GM19099 (cell line): ENCODE results near the gene CIART.
A peak's percentile ranks its signal among the peaks of the same experiment; 100 is the strongest.

Experiments
- POLR2A ChIP-seq: IDR thresholded peaks from 3 replicates; pipeline ENCODE4 v1.6.1; 2011; ENCODE audit warnings: low read depth; ENCODE audit not compliant: insufficient read length; ENCODE audit errors: extremely low read depth

CIART gene

DNA sequence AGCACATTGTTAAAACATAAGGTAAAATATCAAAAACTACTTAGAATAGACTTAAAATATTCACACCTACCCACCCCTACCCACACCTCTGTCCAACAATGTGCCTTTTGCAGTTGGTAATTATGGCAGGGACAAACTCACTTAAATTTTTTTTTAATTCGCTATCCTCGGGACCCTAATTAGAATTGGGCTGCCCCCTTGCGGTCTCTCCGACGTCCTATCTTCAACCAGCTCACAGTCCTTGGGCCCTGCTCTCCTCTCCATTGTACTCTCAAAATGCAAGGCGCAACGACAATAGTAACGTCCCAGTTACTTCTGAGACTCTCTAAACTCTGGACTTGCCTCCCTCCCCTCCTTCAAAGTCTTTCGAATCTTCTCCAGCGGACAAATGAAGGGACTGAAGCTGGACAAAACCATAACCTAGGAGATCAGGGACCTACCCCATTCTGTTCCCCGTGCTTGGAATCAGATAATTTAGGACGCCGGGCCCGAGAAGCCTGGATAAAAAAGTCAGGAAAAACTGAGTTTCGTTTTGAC lies 1.1 kb upstream of the CIART start:
- no peak for TF ChIP-seq POLR2A

GRCh38 chr1:150282558-150282958 lies 204 bp downstream of the CIART start:
- TF ChIP-seq POLR2A: no peak

- TF ChIP-seq POLR2A: no peak
Observed at GRCh38 chr1:150283260-150283659, 906 bp downstream of the CIART start.

- TF ChIP-seq POLR2A: no peak
Observed at GRCh38 chr1:150288382-150288781, 6.0 kb downstream of the CIART start.

GRCh38 chr1:150288822-150289221 lies 6.5 kb downstream of the CIART start:
- TF ChIP-seq POLR2A: no peak

- peak; percentile 92 for TF ChIP-seq POLR2A
Observed at GRCh38 chr1:150293433-150294253, 11.3 kb downstream of the CIART start, which contains the start of gene MRPS21. Gene MRPS21, plus strand, starts transcription at chr1:150293861. Its CDS starts 506 bp downstream, at chr1:150294367.

DNA sequence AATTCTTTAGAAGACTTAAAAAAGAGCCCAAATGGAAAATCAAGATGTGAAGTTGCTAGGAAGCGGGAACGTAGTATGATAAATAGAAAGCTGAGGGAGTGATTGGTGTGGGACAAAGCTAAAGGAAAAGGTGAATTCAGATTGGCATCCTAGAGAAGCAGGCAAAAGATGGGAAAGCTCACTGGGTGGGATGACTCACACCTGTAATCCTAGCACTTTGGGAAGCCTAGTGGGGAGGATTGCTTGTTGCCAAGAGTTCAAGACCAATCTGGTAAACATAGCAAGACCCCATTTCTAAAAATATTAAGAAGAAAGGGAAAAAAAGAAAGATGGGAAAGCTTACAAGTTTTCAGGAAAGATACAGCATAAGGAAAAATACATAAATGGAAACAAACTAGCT lies 13.1 kb downstream of the CIART start:
- TF ChIP-seq POLR2A: no peak

- no peak for TF ChIP-seq POLR2A
Observed at GRCh38 chr1:150299716-150300115, 17.4 kb downstream of the CIART start.

DNA sequence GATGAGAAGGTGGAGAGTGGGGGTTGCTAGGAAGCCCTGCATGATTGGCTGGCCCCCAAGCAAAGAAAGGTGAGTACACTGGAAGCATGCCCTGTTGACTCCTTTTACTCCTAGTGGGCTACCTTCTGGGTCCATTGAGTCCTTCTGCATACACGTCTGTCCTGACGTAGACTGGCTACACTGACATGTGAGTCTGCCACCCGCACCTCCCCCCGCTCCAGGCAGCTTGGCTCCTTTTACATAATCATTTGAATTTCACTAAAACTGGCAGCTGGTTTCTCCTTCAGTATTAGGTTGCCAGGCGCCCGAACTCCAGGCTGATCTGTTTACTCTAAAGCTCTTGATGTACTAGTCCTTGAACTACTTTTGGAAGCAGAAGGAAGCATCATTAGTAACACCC lies 20.0 kb downstream of the CIART start:
- TF ChIP-seq POLR2A: no peak

GRCh38 chr1:150302902-150303301 lies 20.5 kb downstream of the CIART start:
- no peak for TF ChIP-seq POLR2A

GRCh38 chr1:150309758-150310508 lies 27.6 kb downstream of the CIART start:
- TF ChIP-seq POLR2A: no peak

DNA sequence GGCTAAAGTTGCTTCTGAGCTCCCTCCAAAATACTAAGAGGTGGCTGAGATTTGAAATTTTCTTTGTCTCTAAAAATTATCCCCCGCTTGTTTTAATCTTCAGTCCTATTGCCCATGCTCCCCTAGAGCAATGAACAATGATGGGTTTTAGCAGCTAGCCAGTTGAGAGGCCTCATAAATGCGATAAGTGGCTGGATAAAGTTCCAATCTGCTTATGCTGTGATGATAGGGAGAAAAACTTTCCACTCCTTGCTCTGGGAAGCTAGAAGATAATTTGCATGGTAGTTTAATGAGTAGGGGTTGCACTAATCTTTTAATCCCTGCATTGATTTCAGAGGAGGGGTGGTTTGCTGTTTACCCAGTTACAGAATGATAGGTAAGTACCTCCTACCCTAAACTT lies 29.4 kb downstream of the CIART start:
- no peak for TF ChIP-seq POLR2A

DNA sequence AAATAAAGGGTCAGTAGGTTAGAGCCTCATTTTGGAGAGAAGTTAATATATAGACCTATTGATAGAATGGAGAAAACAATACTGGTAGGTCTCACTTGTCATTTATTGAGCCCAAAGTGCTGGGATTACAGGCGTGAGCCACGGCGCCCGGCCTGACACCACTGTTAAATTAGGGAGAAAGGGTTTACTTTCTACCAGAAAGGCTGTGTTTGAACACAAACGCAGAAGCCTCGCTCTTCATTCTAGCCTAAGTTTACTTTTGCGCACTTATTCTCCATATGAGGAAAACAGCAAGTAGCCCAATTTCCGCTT lies 38.3 kb downstream of the CIART start:
- TF ChIP-seq POLR2A: no peak

DNA sequence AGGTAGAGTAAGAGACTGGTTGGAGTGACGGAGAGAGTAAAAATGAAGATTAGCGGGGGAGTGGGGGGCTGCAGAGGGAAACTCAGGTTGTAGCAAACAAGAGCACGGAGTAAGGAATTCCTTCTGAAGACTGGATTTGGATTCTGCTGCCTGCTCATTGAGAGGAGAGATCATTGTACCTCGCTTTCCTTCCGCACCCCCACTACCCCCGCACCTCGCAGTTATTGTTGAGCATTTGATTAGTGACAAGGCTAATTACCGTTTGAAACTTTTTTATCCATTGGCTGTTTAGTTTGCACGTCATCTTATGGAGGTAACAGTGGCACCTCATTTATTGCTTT lies 39.4 kb downstream of the CIART start:
- no peak for TF ChIP-seq POLR2A

GRCh38 chr1:150322310-150322709 lies 40.0 kb downstream of the CIART start:
- no peak for TF ChIP-seq POLR2A
